Esophagus squamous epithelium (tissue), 4 donors: ENCODE data around the gene LDLRAD4.

ENCODE experiments used
- CTCF ChIP-seq, 6 experiments: fragments of 450-650 bp in 4 of 6; fragments of 200-600 bp in 2 of 6; sonication (generic) in 2 of 6; IDR thresholded peaks; one replicate each; pipeline ENCODE4 v1.5.1; 2016 to 2019; ENCODE audit warnings: antibody characterized with exemption in 6 of 6, mild to moderate bottlenecking in 4 of 6, moderate library complexity in 4 of 6
- POLR2A ChIP-seq, 4 donors: fragments of 450-650 bp; IDR thresholded peaks; one replicate each; pipeline ENCODE4 v1.6.1; 2017; ENCODE audit warnings: antibody characterized with exemption in 4 of 4, mild to moderate bottlenecking in 4 of 4, moderate library complexity in 3 of 4

- TF ChIP-seq CTCF (IDR thresholded peaks at IDR 0.05): no peak
- no peak for TF ChIP-seq POLR2A (IDR thresholded peaks at IDR 0.05)
Observed at GRCh38 chr18:13252686-13253410, 34.3 kb downstream of the LDLRAD4 start.
